A549 (cell line): ENCODE results near the gene CAV3.

Source experiments
- CTCF ChIP-seq: fragments of >200 bp; sonication (Bioruptor Twin); formaldehyde crosslinking; IDR thresholded peaks from 3 replicates; pipeline ENCODE4 v1.5.1; 2016
- EP300 ChIP-seq, 2 experiments: fragments of >200 bp; sonication (Bioruptor Twin); formaldehyde crosslinking; IDR thresholded peaks; 2 replicates in 1 of 2; 3 replicates in 1 of 2; pipeline ENCODE4 v1.6.1; 2016 to 2017
- HDAC2 ChIP-seq: fragments of 200-600 bp; sonication (generic); IDR thresholded peaks from 2 replicates; pipeline ENCODE4 v1.6.1; 2016
- POLR2A ChIP-seq: IDR thresholded peaks from 2 replicates; pipeline ENCODE4 v1.6.1; 2012; ENCODE audit warnings: mild to moderate bottlenecking, low read length
- RAD21 ChIP-seq, 2 experiments: fragments of >200 bp in 1 of 2; sonication (Bioruptor Twin) in 1 of 2; formaldehyde crosslinking in 1 of 2; IDR thresholded peaks in 1 of 2; conservative IDR thresholded peaks in 1 of 2; 2 replicates in 1 of 2; 3 replicates in 1 of 2; pipeline ENCODE4 v1.6.1; 2012 to 2018; ENCODE audit warnings: inconsistent platforms in 1 of 2
- RFX5 ChIP-seq: fragments of 450-650 bp; IDR thresholded peaks from 2 replicates; pipeline ENCODE4 v1.7.1; 2014; ENCODE audit warnings: antibody characterized with exemption, mild to moderate bottlenecking, moderate library complexity

- TF ChIP-seq POLR2A (no peak), CTCF (no peak), RAD21 (conservative IDR thresholded peaks at IDR 0.05 in 1 of 2, IDR thresholded peaks at IDR 0.05 in 1 of 2) (no peak), EP300 (IDR thresholded peaks at IDR 0.05) (no peak), RFX5 (no peak), HDAC2 (no peak)
Measured at GRCh38 chr3:8775602-8776001, 42.0 kb downstream of the CAV3 start.
